MCF 10A (cell line): ENCODE results near the gene ZC3H14. TPM values are rescaled to one million over a fixed set of nuclear protein-coding genes. Genes with fewer than 3 reads are reported as not detected.

ENCODE experiments used
- BruUV-seq: library from RNA; stranded (reverse); fragments of 400-500 nt; replicated peaks from 2 replicates; lab custom pipeline; 2021; lab: Mats Ljungman, UMichigan
- CTCF ChIA-PET: fragments of 300-600 bp; sonication (Branson Sonifier 250); formaldehyde crosslinking; extraction: SDS; loops from one replicate; lab custom pipeline; 2021; ENCODE audit warnings: antibody characterized with exemption, inconsistent platforms; lab: Yijun Ruan, JAX
- POLR2A ChIA-PET: fragments of 300-600, 350-650 bp; sonication (Branson Sonifier 250); formaldehyde crosslinking; extraction: SDS; loops from one replicate; lab custom pipeline; 2020; ENCODE audit warnings: antibody characterized with exemption, inconsistent platforms; lab: Yijun Ruan, JAX
- DNase-seq: peaks from one replicate; pipeline ENCODE4 v3.0.0-alpha.2; 2018; ENCODE audit not compliant: unreplicated experiment
- H3K27ac Mint-ChIP-seq: one replicate; pipeline ENCODE4 v1.8.0; 2022; ENCODE audit warnings: mild to moderate bottlenecking, low read depth, mixed read lengths; ENCODE audit not compliant: unreplicated experiment
- H3K27me3 Mint-ChIP-seq: one replicate; pipeline ENCODE4 v1.8.0; 2022; ENCODE audit warnings: mixed read lengths; ENCODE audit not compliant: insufficient read depth, unreplicated experiment
- H3K36me3 Mint-ChIP-seq: one replicate; pipeline ENCODE4 v1.8.0; 2022; ENCODE audit warnings: mild to moderate bottlenecking, moderate library complexity, mixed read lengths; ENCODE audit not compliant: insufficient read depth, unreplicated experiment
- H3K4me1 Mint-ChIP-seq: one replicate; pipeline ENCODE4 v1.8.0; 2022; ENCODE audit warnings: mixed read lengths; ENCODE audit not compliant: insufficient read depth, unreplicated experiment
- H3K4me3 Mint-ChIP-seq: one replicate; pipeline ENCODE4 v1.8.0; 2022; ENCODE audit warnings: mild to moderate bottlenecking, moderate library complexity, mixed read lengths; ENCODE audit not compliant: unreplicated experiment
- H3K9me3 Mint-ChIP-seq: one replicate; pipeline ENCODE4 v1.8.0; 2022; ENCODE audit warnings: mixed read lengths; ENCODE audit not compliant: unreplicated experiment
- intact Hi-C: fragments of 100-400 bp; cut with micrococcal nuclease; formaldehyde crosslinking; loops from 2 replicates; pipeline ENCODE4 v1.14.1; 2022
- total RNA-seq: library from RNA; stranded (reverse); gene quantifications from 2 replicates; pipeline ENCODE4 v1.2.3, GENCODE V29; 2022
- TF ChIP-seq, protein P1 (sequence below): fragments of 200-600 bp; IDR thresholded peaks from one replicate; pipeline ENCODE4 v1.8.0; 2022; ENCODE audit warnings: antibody characterized with exemption, mild to moderate bottlenecking; ENCODE audit not compliant: unreplicated experiment

ZC3H14 gene
- total RNA-seq, 1 experiment from 2014 or later: 72.6 TPM

DNA sequence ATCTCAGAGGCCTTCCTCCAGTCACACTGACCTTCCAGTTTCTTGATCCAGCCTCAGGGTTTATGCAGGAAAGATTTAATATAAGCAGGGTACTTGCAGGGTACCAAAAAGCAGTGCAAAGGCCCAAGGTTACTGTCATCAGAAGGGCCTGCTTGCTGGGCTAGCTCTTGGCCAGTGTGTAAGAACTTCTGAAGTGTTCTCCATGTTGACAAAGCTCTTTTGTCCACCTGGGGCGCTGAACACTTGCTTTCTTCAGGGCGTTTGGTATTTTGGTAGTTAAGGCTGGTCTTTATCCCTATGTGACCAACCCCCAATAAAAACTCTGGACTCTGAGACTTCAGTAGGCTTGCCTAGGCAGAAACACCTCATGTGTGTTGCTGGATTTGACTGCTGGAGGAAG lies 69.7 kb downstream of the ZC3H14 start:
- DNase-seq: no peak
- intact Hi-C loops: no loop called here
- BruUV-seq: no TSS peak
- no peaks in the 10 kb centered on the region for H3K4me1 Mint-ChIP-seq
- CTCF ChIA-PET: no interaction called here
- H3K27ac Mint-ChIP-seq: no peak overlapping the region
- H3K4me3 Mint-ChIP-seq: no peak overlapping the region
- no peaks in the 10 kb centered on the region for H3K27me3 Mint-ChIP-seq
- H3K36me3 Mint-ChIP-seq: no peaks in the 10 kb centered on the region
- TF ChIP-seq, protein P1, sequence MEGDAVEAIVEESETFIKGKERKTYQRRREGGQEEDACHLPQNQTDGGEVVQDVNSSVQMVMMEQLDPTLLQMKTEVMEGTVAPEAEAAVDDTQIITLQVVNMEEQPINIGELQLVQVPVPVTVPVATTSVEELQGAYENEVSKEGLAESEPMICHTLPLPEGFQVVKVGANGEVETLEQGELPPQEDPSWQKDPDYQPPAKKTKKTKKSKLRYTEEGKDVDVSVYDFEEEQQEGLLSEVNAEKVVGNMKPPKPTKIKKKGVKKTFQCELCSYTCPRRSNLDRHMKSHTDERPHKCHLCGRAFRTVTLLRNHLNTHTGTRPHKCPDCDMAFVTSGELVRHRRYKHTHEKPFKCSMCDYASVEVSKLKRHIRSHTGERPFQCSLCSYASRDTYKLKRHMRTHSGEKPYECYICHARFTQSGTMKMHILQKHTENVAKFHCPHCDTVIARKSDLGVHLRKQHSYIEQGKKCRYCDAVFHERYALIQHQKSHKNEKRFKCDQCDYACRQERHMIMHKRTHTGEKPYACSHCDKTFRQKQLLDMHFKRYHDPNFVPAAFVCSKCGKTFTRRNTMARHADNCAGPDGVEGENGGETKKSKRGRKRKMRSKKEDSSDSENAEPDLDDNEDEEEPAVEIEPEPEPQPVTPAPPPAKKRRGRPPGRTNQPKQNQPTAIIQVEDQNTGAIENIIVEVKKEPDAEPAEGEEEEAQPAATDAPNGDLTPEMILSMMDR: no peak
- H3K9me3 Mint-ChIP-seq: no peaks in the 10 kb centered on the region
- POLR2A ChIA-PET: no interaction called here

DNA sequence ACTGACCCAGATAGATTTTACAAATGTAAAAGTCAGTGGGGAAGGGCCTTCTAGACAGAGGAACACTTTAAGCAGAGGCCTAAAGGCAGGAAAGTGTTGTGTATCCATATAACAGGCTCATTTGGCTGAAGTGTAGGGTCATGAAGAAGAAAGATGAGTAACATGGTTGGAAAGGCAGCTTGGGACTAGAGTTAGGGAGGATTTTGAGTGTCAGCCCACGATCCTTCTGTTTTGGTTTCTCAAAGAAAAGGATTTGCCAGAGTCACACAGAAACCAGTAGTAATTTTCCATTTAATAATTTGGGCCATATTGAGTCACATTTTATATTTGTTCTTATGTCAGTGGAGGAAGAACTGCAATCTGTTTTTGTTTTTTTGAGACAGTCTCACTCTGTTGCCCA lies 76.4 kb downstream of the ZC3H14 start:
- Mint-ChIP-seq H3K4me3 (no peak overlapping the region), H3K27ac (no peak overlapping the region), H3K4me1 (no peaks in the 10 kb centered on the region), H3K36me3 (no peaks in the 10 kb centered on the region), H3K27me3 (no peaks in the 10 kb centered on the region), H3K9me3 (peaks cover 8% of the 10 kb centered on the region)
- ChIA-PET POLR2A (no interaction called here), CTCF (interaction anchor here (0.5 kb wide), 1 partner anchor 40 kb away, joined by 3 read pairs; no protein-coding TSS in a partner anchor)
- intact Hi-C loops: no loop called here
- DNase-seq: no peak
- no TSS peak for BruUV-seq
- TF ChIP-seq, protein P1: no peak

DNA sequence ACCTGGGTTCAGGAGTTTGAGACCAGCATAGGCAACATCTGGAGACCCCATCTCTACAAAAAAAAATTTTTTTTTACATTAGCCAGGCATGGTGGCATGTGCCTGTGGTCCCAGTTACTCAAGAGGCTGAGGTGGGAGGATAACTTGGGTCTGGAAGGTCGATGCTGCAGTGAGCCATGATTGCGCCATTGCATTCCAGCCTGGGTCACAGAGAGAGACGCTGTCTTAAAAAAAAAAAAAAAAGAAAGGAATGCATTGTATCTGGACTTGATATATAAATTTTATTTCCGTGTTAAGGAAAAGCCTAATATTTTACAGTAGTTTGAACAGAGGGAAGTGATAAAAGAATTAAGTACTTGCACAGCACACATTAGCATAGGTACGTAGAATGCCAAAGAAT lies 97.2 kb downstream of the ZC3H14 start:
- intact Hi-C loops: no loop called here
- CTCF ChIA-PET: no interaction called here
- DNase-seq: peak; percentile 18
- no peak overlapping the region for H3K4me3 Mint-ChIP-seq
- no peaks in the 10 kb centered on the region for H3K27me3 Mint-ChIP-seq
- TF ChIP-seq, protein P1: no peak
- no peaks in the 10 kb centered on the region for H3K9me3 Mint-ChIP-seq
- H3K36me3 Mint-ChIP-seq: no peaks in the 10 kb centered on the region
- BruUV-seq: no TSS peak
- no peak overlapping the region for H3K27ac Mint-ChIP-seq
- no peaks in the 10 kb centered on the region for H3K4me1 Mint-ChIP-seq
- POLR2A ChIA-PET: no interaction called here

DNA sequence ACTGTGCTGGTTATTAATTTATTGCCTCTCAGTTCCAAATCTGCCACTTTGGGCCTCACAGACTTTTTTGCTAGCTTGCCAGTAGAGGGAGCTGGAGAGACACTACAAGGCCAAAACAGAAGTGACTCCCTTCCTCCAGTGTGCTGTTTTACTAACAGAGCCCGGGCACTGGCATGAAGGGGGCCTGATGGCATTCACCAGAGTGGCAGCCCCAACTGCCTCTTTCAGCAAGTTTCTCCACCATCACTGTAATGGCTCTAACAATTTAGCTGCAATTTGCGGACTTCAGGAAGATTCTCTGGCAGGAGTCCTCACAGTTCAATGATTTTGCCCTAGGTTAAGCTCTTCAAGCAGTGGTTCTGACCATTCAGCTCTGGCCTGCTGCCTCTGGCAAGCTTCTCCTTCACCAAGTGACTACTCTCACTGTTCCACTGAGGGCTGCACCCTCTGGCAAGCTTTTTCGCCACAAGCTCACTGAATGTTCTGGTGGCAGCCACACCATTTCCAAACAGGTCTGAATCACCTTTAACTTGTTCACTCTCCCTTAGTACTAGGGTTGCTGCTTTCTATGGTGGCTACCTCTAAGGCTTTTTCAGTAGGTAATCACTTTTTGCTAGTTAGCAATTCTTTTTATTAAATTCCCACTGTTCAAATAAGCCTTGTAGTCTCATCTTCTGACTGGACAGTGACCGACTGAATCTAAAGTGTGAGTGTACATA lies 104.9 kb downstream of the ZC3H14 start:
- no peaks in the 10 kb centered on the region for H3K36me3 Mint-ChIP-seq
- TF ChIP-seq, protein P1: peak; percentile 84
- CTCF ChIA-PET: interaction anchor here (0.5 to 7.2 kb wide), 56 partner anchors 10 to 1246 kb away, joined by 3 to 106 read pairs (median 5); partner anchors contain the start of genes EML5 and TTC8

More for the DNA sequence above, 104.9 kb downstream of the ZC3H14 start:
- no peaks in the 10 kb centered on the region for H3K27me3 Mint-ChIP-seq
- no TSS peak for BruUV-seq
- POLR2A ChIA-PET: interaction anchor here (1.5 to 3.3 kb wide), 3 partner anchors 125 to 201 kb away, joined by 4 to 18 read pairs (median 10); partner anchors contain the start of genes EML5 and TTC8
- H3K4me3 Mint-ChIP-seq: no peak overlapping the region
- peak; percentile 87 for DNase-seq
- H3K27ac Mint-ChIP-seq: no peak overlapping the region
- intact Hi-C loops: loop anchor here (1.0 to 5.0 kb wide), 5 partner anchors 125 to 1250 kb away; partner anchors contain the start of genes EML5 and TTC8
- H3K9me3 Mint-ChIP-seq: peaks cover 7% of the 10 kb centered on the region
- H3K4me1 Mint-ChIP-seq: no peaks in the 10 kb centered on the region
